Measurements from ENCODE around the gene SHLD2. TPM values are rescaled to one million over a fixed set of nuclear protein-coding genes. Genes with fewer than 3 reads are reported as not detected.
"Not testable (repeated sequence)": the region's sequence is repeated elsewhere in the genome, so short reads cannot be mapped to it uniquely, and the experiment has no call there.

The SHLD2 gene
- total RNA-seq, 1 donor from 2014 or later = 22.4 TPM

- H3K36me3 Mint-ChIP-seq; DNase-seq (ENCODE audit: low spot score in 2 of 2, unreplicated experiment in 2 of 2); H3K4me1 Mint-ChIP-seq; H3K9me3 Mint-ChIP-seq; H3K4me3 Mint-ChIP-seq; H3K27ac Mint-ChIP-seq; H3K27me3 Mint-ChIP-seq (ENCODE audit: low read depth): not testable (repeated sequence)
- peak; percentile 24 for TF ChIP-seq CTCF (IDR thresholded peaks at IDR 0.05; ENCODE audit: unreplicated experiment)
Measured at GRCh38 chr10:87149020-87149609, 54.1 kb downstream of the SHLD2 start.

GRCh38 chr10:87151516-87151915 is 56.5 kb downstream of the SHLD2 start:
- not testable (repeated sequence) for H3K4me1 Mint-ChIP-seq; H3K27me3 Mint-ChIP-seq (ENCODE audit: low read depth); DNase-seq (ENCODE audit: low spot score in 2 of 2, unreplicated experiment in 2 of 2); H3K27ac Mint-ChIP-seq; H3K4me3 Mint-ChIP-seq; H3K36me3 Mint-ChIP-seq; H3K9me3 Mint-ChIP-seq

GRCh38 chr10:87156841-87157240 is 61.8 kb downstream of the SHLD2 start:
- not testable (repeated sequence) for H3K9me3 Mint-ChIP-seq; H3K4me1 Mint-ChIP-seq; H3K4me3 Mint-ChIP-seq; DNase-seq (ENCODE audit: low spot score in 2 of 2, unreplicated experiment in 2 of 2); H3K36me3 Mint-ChIP-seq; H3K27me3 Mint-ChIP-seq (ENCODE audit: low read depth); H3K27ac Mint-ChIP-seq

GRCh38 chr10:87157821-87158220 is 62.8 kb downstream of the SHLD2 start:
- not testable (repeated sequence) for H3K36me3 Mint-ChIP-seq; H3K27me3 Mint-ChIP-seq (ENCODE audit: low read depth); DNase-seq (ENCODE audit: low spot score in 2 of 2, unreplicated experiment in 2 of 2); H3K4me3 Mint-ChIP-seq; H3K4me1 Mint-ChIP-seq; H3K27ac Mint-ChIP-seq; H3K9me3 Mint-ChIP-seq

GRCh38 chr10:87162703-87163293 is 67.8 kb downstream of the SHLD2 start:
- not testable (repeated sequence) for H3K9me3 Mint-ChIP-seq

GRCh38 chr10:87163414-87163813 is 68.4 kb downstream of the SHLD2 start:
- not testable (repeated sequence) for H3K4me3 Mint-ChIP-seq; DNase-seq (ENCODE audit: low spot score in 2 of 2, unreplicated experiment in 2 of 2); H3K9me3 Mint-ChIP-seq; H3K4me1 Mint-ChIP-seq; H3K27ac Mint-ChIP-seq; H3K27me3 Mint-ChIP-seq (ENCODE audit: low read depth)
- H3K36me3 Mint-ChIP-seq = peaks cover 10% of the 10 kb centered on the region

More at GRCh38 chr10:87162703-87163293, 67.8 kb downstream of the SHLD2 start:
- H3K27me3 Mint-ChIP-seq (ENCODE audit: low read depth); H3K4me1 Mint-ChIP-seq; H3K27ac Mint-ChIP-seq; DNase-seq (ENCODE audit: low spot score in 2 of 2, unreplicated experiment in 2 of 2); H3K4me3 Mint-ChIP-seq: not testable (repeated sequence)
- peaks cover 10% of the 10 kb centered on the region for H3K36me3 Mint-ChIP-seq

GRCh38 chr10:87169857-87170256 is 74.9 kb downstream of the SHLD2 start:
- not testable (repeated sequence) for H3K27ac Mint-ChIP-seq; H3K4me3 Mint-ChIP-seq; H3K27me3 Mint-ChIP-seq (ENCODE audit: low read depth); DNase-seq (ENCODE audit: low spot score in 2 of 2, unreplicated experiment in 2 of 2); H3K9me3 Mint-ChIP-seq; H3K36me3 Mint-ChIP-seq; H3K4me1 Mint-ChIP-seq

- not testable (repeated sequence) for H3K27me3 Mint-ChIP-seq (ENCODE audit: low read depth); H3K36me3 Mint-ChIP-seq; H3K9me3 Mint-ChIP-seq; H3K27ac Mint-ChIP-seq; H3K4me3 Mint-ChIP-seq; H3K4me1 Mint-ChIP-seq; DNase-seq (ENCODE audit: low spot score in 2 of 2, unreplicated experiment in 2 of 2)
Measured at GRCh38 chr10:87170705-87171104, 75.7 kb downstream of the SHLD2 start.

GRCh38 chr10:87171670-87172069 is 76.7 kb downstream of the SHLD2 start:
- H3K36me3 Mint-ChIP-seq, H3K9me3 Mint-ChIP-seq, H3K4me3 Mint-ChIP-seq: not testable (repeated sequence)

GRCh38 chr10:87172178-87172577 is 77.2 kb downstream of the SHLD2 start:
- not testable (repeated sequence) for H3K27me3 Mint-ChIP-seq (ENCODE audit: low read depth); H3K36me3 Mint-ChIP-seq; H3K4me1 Mint-ChIP-seq; DNase-seq (ENCODE audit: low spot score in 2 of 2, unreplicated experiment in 2 of 2); H3K9me3 Mint-ChIP-seq; H3K27ac Mint-ChIP-seq; H3K4me3 Mint-ChIP-seq

More at GRCh38 chr10:87171670-87172069, 76.7 kb downstream of the SHLD2 start:
- not testable (repeated sequence) for H3K27me3 Mint-ChIP-seq (ENCODE audit: low read depth); H3K4me1 Mint-ChIP-seq; DNase-seq (ENCODE audit: low spot score in 2 of 2, unreplicated experiment in 2 of 2); H3K27ac Mint-ChIP-seq

GRCh38 chr10:87177587-87177986 is 82.6 kb downstream of the SHLD2 start:
- H3K36me3 Mint-ChIP-seq; H3K27ac Mint-ChIP-seq; DNase-seq (ENCODE audit: low spot score in 2 of 2, unreplicated experiment in 2 of 2); H3K4me3 Mint-ChIP-seq; H3K9me3 Mint-ChIP-seq; H3K4me1 Mint-ChIP-seq; H3K27me3 Mint-ChIP-seq (ENCODE audit: low read depth): not testable (repeated sequence)

- not testable (repeated sequence) for DNase-seq (ENCODE audit: low spot score in 2 of 2, unreplicated experiment in 2 of 2); H3K27ac Mint-ChIP-seq; H3K4me3 Mint-ChIP-seq; H3K27me3 Mint-ChIP-seq (ENCODE audit: low read depth); H3K4me1 Mint-ChIP-seq
- Mint-ChIP-seq H3K36me3 (peaks cover 39% of the 10 kb centered on the region), H3K9me3 (peaks cover 18% of the 10 kb centered on the region)
Measured at GRCh38 chr10:87184421-87184820, 89.4 kb downstream of the SHLD2 start.

GRCh38 chr10:87186016-87186415 is 91.0 kb downstream of the SHLD2 start:
- H3K36me3 Mint-ChIP-seq = peaks cover 38% of the 10 kb centered on the region
- H3K27ac Mint-ChIP-seq; DNase-seq (ENCODE audit: low spot score in 2 of 2, unreplicated experiment in 2 of 2); H3K4me1 Mint-ChIP-seq; H3K27me3 Mint-ChIP-seq (ENCODE audit: low read depth); H3K4me3 Mint-ChIP-seq: not testable (repeated sequence)
- peaks cover 18% of the 10 kb centered on the region for H3K9me3 Mint-ChIP-seq
